ENCODE results near the gene C10orf88.

Gene C10orf88

GRCh38 chr10:122953902-122954730 lies at the start of gene C10orf88:
Gene C10orf88, minus strand, starts transcription at chr10:122954227. Its CDS starts 49 bp downstream, at chr10:122954178.
- DNase-seq = peak; percentile 94

- DNase-seq = no peak
These were observed 47.3 kb upstream of the C10orf88 start for GRCh38 chr10:123001370-123001769.

- DNase-seq = no peak
These were observed 46.1 kb upstream of the C10orf88 start for GRCh38 chr10:123000155-123000554.

GRCh38 chr10:122999347-122999746 lies 45.3 kb upstream of the C10orf88 start:
- DNase-seq = no peak

GRCh38 chr10:122998934-122999333 lies 44.9 kb upstream of the C10orf88 start:
- DNase-seq = no peak

GRCh38 chr10:122998360-122998917 lies 44.4 kb upstream of the C10orf88 start:
- no peak for DNase-seq

- no peak for DNase-seq
These were observed 43.8 kb upstream of the C10orf88 start for GRCh38 chr10:122997864-122998263.

GRCh38 chr10:122995936-122996335 lies 41.9 kb upstream of the C10orf88 start:
- DNase-seq = no peak

GRCh38 chr10:122993797-122994336 lies 39.8 kb upstream of the C10orf88 start:
- DNase-seq = no peak

GRCh38 chr10:122992031-122992585 lies 38.1 kb upstream of the C10orf88 start:
- no peak for DNase-seq

GRCh38 chr10:122990278-122990677 lies 36.3 kb upstream of the C10orf88 start:
- no peak for DNase-seq

GRCh38 chr10:122988501-122988900 lies 34.5 kb upstream of the C10orf88 start:
- DNase-seq = no peak

- no peak for DNase-seq
These were observed 32.3 kb upstream of the C10orf88 start for GRCh38 chr10:122986335-122986734.

GRCh38 chr10:122984708-122985107 lies 30.7 kb upstream of the C10orf88 start:
- no peak for DNase-seq

- DNase-seq = no peak
These were observed 29.9 kb upstream of the C10orf88 start for GRCh38 chr10:122983898-122984297.

- DNase-seq = no peak
These were observed 27.0 kb upstream of the C10orf88 start for GRCh38 chr10:122981066-122981464.

- DNase-seq = peak; percentile 81
These were observed 26.4 kb upstream of the C10orf88 start, which contains the start of gene PSTK for GRCh38 chr10:122980209-122981065. Gene PSTK, plus strand, starts transcription at chr10:122980401. Its CDS starts 79 bp downstream, at chr10:122980480.

- DNase-seq = no peak
These were observed 20.6 kb upstream of the C10orf88 start for GRCh38 chr10:122974543-122975064.

- no peak for DNase-seq
These were observed 20.0 kb upstream of the C10orf88 start for GRCh38 chr10:122974023-122974422.

GRCh38 chr10:122968698-122969097 lies 14.7 kb upstream of the C10orf88 start:
- DNase-seq = no peak

- no peak for DNase-seq
These were observed 12.9 kb upstream of the C10orf88 start for GRCh38 chr10:122966879-122967278.

GRCh38 chr10:122962405-122962804 lies 8.4 kb upstream of the C10orf88 start:
- DNase-seq = no peak

- DNase-seq = no peak
These were observed 3.4 kb upstream of the C10orf88 start for GRCh38 chr10:122957474-122957873.
